IMR-90 (cell line): ENCODE results near the gene ACACB. TPM values are rescaled to one million over a fixed set of nuclear protein-coding genes. Genes with fewer than 3 reads are reported as not detected.

ENCODE experiments used
- ATAC-seq: fragments of 200-7000 bp; cut with Tn5 transposase; 2 replicates; pipeline ENCODE4 v1.9.1; 2020; ENCODE audit warnings: low read depth, mild to moderate bottlenecking, moderate library complexity
- BruUV-seq: library from RNA; stranded (reverse); fragments of 400-500 nt; replicated peaks from 2 replicates; lab custom pipeline; 2021; lab: Mats Ljungman, UMichigan
- CTCF ChIA-PET: fragments of 300-600 bp; formaldehyde crosslinking; extraction: SDS; loops from one replicate; lab custom pipeline; 2021; ENCODE audit warnings: antibody characterized with exemption; lab: Yijun Ruan, JAX
- POLR2A ChIA-PET: fragments of 300-600 bp; sonication (Branson Sonifier 250); formaldehyde crosslinking; loops from one replicate; lab custom pipeline; 2022; ENCODE audit warnings: antibody characterized with exemption; ENCODE audit not compliant: unreplicated experiment; lab: Charles Lee
- DNase-seq: peaks from one replicate; pipeline ENCODE4 v3.0.0; 2013
- H2AFZ ChIP-seq: replicated peaks from 2 replicates; pipeline ENCODE3; 2013; ENCODE audit warnings: low read length, mild to moderate bottlenecking; ENCODE audit not compliant: poor library complexity
- H2AK5ac ChIP-seq: 2 replicates; pipeline ENCODE4 v1.6.1; 2013; ENCODE audit warnings: low read depth, low read length, inconsistent platforms
- H2AK9ac ChIP-seq: replicated peaks from 2 replicates; pipeline ENCODE3; 2013; ENCODE audit warnings: mild to moderate bottlenecking, low read depth, low read length, moderate library complexity; ENCODE audit not compliant: poor library complexity
- H2BK120ac ChIP-seq: 2 replicates; pipeline ENCODE4 v1.6.1; 2013; ENCODE audit warnings: low read depth, low read length, inconsistent platforms
- H2BK15ac ChIP-seq: 3 replicates; pipeline ENCODE4 v1.6.1; 2013; ENCODE audit warnings: low read depth, low read length, inconsistent platforms
- H2BK20ac ChIP-seq: 2 replicates; pipeline ENCODE4 v1.6.1; 2013; ENCODE audit warnings: low read depth, mild to moderate bottlenecking, inconsistent platforms, low read length, moderate library complexity
- H2BK5ac ChIP-seq: 2 replicates; pipeline ENCODE4 v1.6.1; 2013; ENCODE audit warnings: mild to moderate bottlenecking, low read depth, low read length, inconsistent platforms; ENCODE audit not compliant: poor library complexity, severe bottlenecking
- H3K14ac ChIP-seq: replicated peaks from 2 replicates; pipeline ENCODE4 v1.6.1; 2013; ENCODE audit warnings: low read depth, low read length, inconsistent platforms
- H3K18ac ChIP-seq: 2 replicates; pipeline ENCODE4 v1.6.1; 2013; ENCODE audit warnings: low read depth, low read length, control low read depth
- H3K23ac ChIP-seq: 2 replicates; pipeline ENCODE4 v1.6.1; 2013; ENCODE audit warnings: low read depth, low read length, inconsistent platforms
- H3K27ac ChIP-seq: 2 replicates; pipeline ENCODE4 v1.5.1; 2013; ENCODE audit warnings: mild to moderate bottlenecking, control low read depth, low read length; ENCODE audit not compliant: insufficient read depth
- H3K27me3 ChIP-seq: 2 replicates; pipeline ENCODE4 v1.6.1; 2013; ENCODE audit warnings: low read length; ENCODE audit not compliant: control insufficient read depth, insufficient read depth
- H3K36me3 ChIP-seq: 2 replicates; pipeline ENCODE4 v1.6.1; 2013; ENCODE audit warnings: low read length, mixed read lengths; ENCODE audit not compliant: control insufficient read depth, insufficient read depth
- H3K4ac ChIP-seq: 2 replicates; pipeline ENCODE4 v1.6.1; 2013; ENCODE audit warnings: low read depth, low read length, inconsistent platforms
- H3K4me1 ChIP-seq: 2 replicates; pipeline ENCODE4 v1.6.1; 2013; ENCODE audit warnings: low read length, mixed read lengths; ENCODE audit not compliant: control insufficient read depth, insufficient read depth
- H3K4me2 ChIP-seq: 2 replicates; pipeline ENCODE4 v1.6.1; 2013; ENCODE audit warnings: low read depth, mild to moderate bottlenecking, control low read depth, low read length, moderate library complexity
- H3K4me3 ChIP-seq: 2 replicates; pipeline ENCODE4 v1.5.1; 2013; ENCODE audit warnings: low read depth, mild to moderate bottlenecking, control low read depth, low read length, moderate library complexity; ENCODE audit not compliant: insufficient read depth
- H3K56ac ChIP-seq: 2 replicates; pipeline ENCODE4 v1.6.1; 2013; ENCODE audit warnings: low read length, inconsistent platforms; ENCODE audit not compliant: insufficient read depth; ENCODE audit errors: extremely low read depth
- H3K79me1 ChIP-seq, 2 experiments: 2 replicates each; pipeline ENCODE4 v1.6.1; 2013; ENCODE audit warnings: low read length in 2 of 2, inconsistent platforms in 1 of 2, low read depth in 1 of 2
- H3K9ac ChIP-seq: 2 replicates; pipeline ENCODE4 v1.6.1; 2013; ENCODE audit warnings: low read depth, low read length, control low read depth
- H3K9me1 ChIP-seq: 2 replicates; pipeline ENCODE4 v1.6.1; 2013; ENCODE audit warnings: low read length, inconsistent platforms; ENCODE audit not compliant: insufficient read depth
- H3K9me3 ChIP-seq: 2 replicates; pipeline ENCODE4 v1.6.1; 2013; ENCODE audit warnings: low read length; ENCODE audit not compliant: control insufficient read depth, insufficient read depth
- H4K20me1 ChIP-seq: 2 replicates; pipeline ENCODE4 v1.6.1; 2013; ENCODE audit warnings: low read length, inconsistent platforms; ENCODE audit not compliant: insufficient read depth
- H4K5ac ChIP-seq: 2 replicates; pipeline ENCODE4 v1.6.1; 2013; ENCODE audit warnings: mild to moderate bottlenecking, low read depth, low read length, control low read depth
- H4K8ac ChIP-seq, 2 experiments: 2 replicates each; pipeline ENCODE4 v1.6.1; 2013; ENCODE audit warnings: low read depth in 2 of 2, low read length in 2 of 2, control low read depth in 1 of 2, inconsistent platforms in 1 of 2
- H4K91ac ChIP-seq: 2 replicates; pipeline ENCODE4 v1.6.1; 2013; ENCODE audit warnings: low read depth, low read length, inconsistent platforms; ENCODE audit not compliant: insufficient read depth
- BHLHE40 ChIP-seq: fragments of 150-350 bp; IDR thresholded peaks from 2 replicates; pipeline ENCODE4 v1.6.1; 2016; ENCODE audit warnings: mild to moderate bottlenecking, low read depth, low read length
- CEBPB ChIP-seq: IDR thresholded peaks from 2 replicates; pipeline ENCODE4 v1.6.1; 2012; ENCODE audit warnings: low read depth, low read length, improper control_type of control experiment
- MXI1 ChIP-seq: IDR thresholded peaks from 2 replicates; pipeline ENCODE4 v1.6.1; 2012; ENCODE audit warnings: low read depth, mild to moderate bottlenecking, low read length, moderate library complexity, borderline replicate concordance
- POLR2A ChIP-seq: IDR thresholded peaks from 2 replicates; pipeline ENCODE4 v1.6.1; 2012; ENCODE audit warnings: mild to moderate bottlenecking, low read depth, low read length
- RFX5 ChIP-seq: IDR thresholded peaks from 2 replicates; pipeline ENCODE4 v1.8.0; 2012; ENCODE audit warnings: low read depth, mild to moderate bottlenecking, low read length, moderate library complexity
- WGBS, 2 experiments: methylation state at CpG; one replicate each; pipeline versions ENCODE4 v1.1.5 to v1.1.7; 2013; ENCODE audit warnings: missing lambda C conversion rate in 2 of 2; ENCODE audit not compliant: insufficient read length in 1 of 2; ENCODE audit errors: extremely low coverage in 2 of 2; 5-methylcytosine and 5-hydroxymethylcytosine counted together
- dilution Hi-C: fragments of 300-500 bp; cut with HindIII; formaldehyde crosslinking; loops from one replicate; pipeline ENCODE4 v1.14.3; 2018; ENCODE audit warnings: low sequenced_read_pairs; ENCODE audit not compliant: unreplicated experiment
- in situ Hi-C: fragments of 300-500 bp; cut with MboI; formaldehyde crosslinking; loops from 3 replicates; pipeline ENCODE4 v1.14.3; 2019; ENCODE audit warnings: low sequenced_read_pairs, inconsistent platforms, mixed read lengths
- intact Hi-C: fragments of 100-400 bp; cut with micrococcal nuclease; formaldehyde crosslinking; loops from 2 replicates; pipeline ENCODE4 v1.10.0; 2022
- polyA plus RNA-seq, 3 experiments: library from polyadenylated mRNA; depleted of rRNA; stranded (reverse); fragments of >200 nt; gene quantifications; 2 replicates each; pipeline ENCODE4 v1.2.3, GENCODE V29; 2012; ENCODE audit warnings: low replicate concordance in 1 of 3
- total RNA-seq: library from RNA; depleted of rRNA; stranded (reverse); fragments of >200 nt; gene quantifications from 2 replicates; pipeline ENCODE4 v1.2.3, GENCODE V29; 2012
- TF ChIP-seq, protein P1 (sequence below): fragments of 150-350 bp; IDR thresholded peaks from 2 replicates; pipeline ENCODE4 v1.6.1; 2017; ENCODE audit warnings: mild to moderate bottlenecking, antibody characterized with exemption, low read length, low read depth

The ACACB gene
- total and polyA plus RNA-seq, 2 of the 4 experiments (the other 2 are of a cell fraction), result 2.0 to 2.1 TPM

GRCh38 chr12:109200825-109201495, 84.6 kb downstream of the ACACB start:
- Histone ChIP-seq H4K91ac (no peak overlapping the region), H3K4me1 (no peaks in the 10 kb centered on the region), H2AK5ac (no peak overlapping the region), H2BK120ac (no peak overlapping the region), H3K23ac (no peak overlapping the region), H2AK9ac (no peak overlapping the region), H3K27me3 (no peaks in the 10 kb centered on the region), H3K4me3 (no peak overlapping the region), H2BK15ac (no peak overlapping the region), H4K20me1 (no peaks in the 10 kb centered on the region), H3K56ac (no peak overlapping the region), H3K9ac (no peak overlapping the region), H3K9me1 (no peaks in the 10 kb centered on the region), H3K9me3 (no peaks in the 10 kb centered on the region), H3K79me1 (no peaks in the 10 kb centered on the region), H3K36me3 (peaks cover 5% of the 10 kb centered on the region; the same call in 1 of the 2 replicates), H4K5ac (no peak overlapping the region), H3K27ac (no peak overlapping the region), H2BK20ac (no peak overlapping the region), H2BK5ac (no peak overlapping the region), H2AFZ (no peak overlapping the region), H3K18ac (no peak overlapping the region), H3K4ac (no peak overlapping the region), H3K4me2 (no peak overlapping the region), H4K8ac (no peak overlapping the region), H3K14ac (no peak overlapping the region)
- no peak for TF ChIP-seq BHLHE40
- no peak for TF ChIP-seq POLR2A
- TF ChIP-seq CEBPB, result no peak
- no peak for TF ChIP-seq RFX5
- TF ChIP-seq MXI1, result no peak
- TF ChIP-seq, protein P1, sequence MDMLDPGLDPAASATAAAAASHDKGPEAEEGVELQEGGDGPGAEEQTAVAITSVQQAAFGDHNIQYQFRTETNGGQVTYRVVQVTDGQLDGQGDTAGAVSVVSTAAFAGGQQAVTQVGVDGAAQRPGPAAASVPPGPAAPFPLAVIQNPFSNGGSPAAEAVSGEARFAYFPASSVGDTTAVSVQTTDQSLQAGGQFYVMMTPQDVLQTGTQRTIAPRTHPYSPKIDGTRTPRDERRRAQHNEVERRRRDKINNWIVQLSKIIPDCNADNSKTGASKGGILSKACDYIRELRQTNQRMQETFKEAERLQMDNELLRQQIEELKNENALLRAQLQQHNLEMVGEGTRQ, result no peak
- ATAC-seq (no peak), DNase-seq (no peak)
- in situ Hi-C loops (no loop called here), dilution Hi-C loops (no loop called here), intact Hi-C loops (no loop called here)
- WGBS, 2 experiments, result no CpG with 5 or more reads among the region's 14 CpGs
- POLR2A ChIA-PET, result no interaction called here
- BruUV-seq, result no TSS peak
- CTCF ChIA-PET, result no interaction called here
